Heart left ventricle (tissue), 13 donors: ENCODE data around the gene ANKRD11.
"Not testable (repeated sequence)": the region's sequence is repeated elsewhere in the genome, so short reads cannot be mapped to it uniquely, and the experiment has no call there.

Experiments
- CTCF ChIP-seq, 12 donors: fragments of 200-600 bp; sonication (generic) in 4 of 12; IDR thresholded peaks; one replicate each; pipeline versions ENCODE4 v1.5.0 to v1.8.0; 2018 to 2022; ENCODE audit warnings: antibody characterized with exemption in 12 of 12, mild to moderate bottlenecking in 5 of 12
- POLR2A ChIP-seq, 2 donors: fragments of 450-650 bp; IDR thresholded peaks; one replicate each; pipeline ENCODE4 v1.6.1; 2017; ENCODE audit warnings: antibody characterized with exemption in 2 of 2, mild to moderate bottlenecking in 2 of 2, moderate library complexity in 2 of 2
- donor health status: ischemic (EF 13 %, LVEDD 7.1; RV severe dilation, severe dysfunction).
- donor health status: DM: no; HTN: yes; CAD: no.
- donor health status: DM: no; HTN: no; CAD: no.
- donor health status: ischemic (EF 25% LVEDD 6.9; RV normal size, moderate dysfunction).
- donor health status: ischemic (EF 25% LVEDD 5.7; RV mildly dilated, moderate dysfunction).
- donor health status: ischemic (EF 35%, LVEDD 5.7; RV mildly dilated, moderate dysfunction).
- donor health status: nonischemic (EF 11% LVEDD 7.7; RV severe dilation, severe dysfunction).
- donor health status: DM: yes; HTN: yes; CAD: no.
- donor health status: PGD.
- donor health status: ischemic (EF 29% LVEDD 5.4; RV normal size, mild dysfunction).
- donor health status: nonischemic (EF 23%, LVEDD 6.1; RV moderate dilation, normal function).

- not testable (repeated sequence) for TF ChIP-seq CTCF, POLR2A (IDR thresholded peaks at IDR 0.05)
Measured at GRCh38 chr16:89390224-89390583, 100.2 kb downstream of the ANKRD11 start.
